NCI-H748 treated with DMSO at 0.1 percent for 48 hours (cell line): ENCODE results near the gene SETBP1.

Source experiments
- DNase-seq: peaks from one replicate; lab custom pipeline; 2025; lab: John Stamatoyannopoulos, UW

SETBP1 gene

DNA sequence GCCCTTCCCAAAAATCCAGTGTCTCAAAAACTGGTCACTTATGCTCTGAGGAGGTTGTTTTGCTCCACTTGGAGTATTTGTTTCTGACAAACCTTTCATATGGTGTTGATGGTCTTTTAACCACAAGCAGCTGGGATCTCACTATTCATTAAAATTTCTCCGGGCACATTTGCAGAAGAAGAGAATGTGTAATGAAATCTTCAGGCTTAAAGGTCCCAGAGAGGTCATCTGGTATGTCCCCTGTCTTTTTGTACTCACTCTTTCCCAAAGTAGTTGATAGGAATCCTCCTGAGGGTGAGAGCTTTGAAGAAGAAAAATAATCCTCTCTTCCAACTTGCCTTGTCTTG is 430.8 kb downstream of the SETBP1 start:
- DNase-seq = no peak

- DNase-seq = no peak
Observed at GRCh38 chr18:45112682-45113081, 432.0 kb downstream of the SETBP1 start.

DNA sequence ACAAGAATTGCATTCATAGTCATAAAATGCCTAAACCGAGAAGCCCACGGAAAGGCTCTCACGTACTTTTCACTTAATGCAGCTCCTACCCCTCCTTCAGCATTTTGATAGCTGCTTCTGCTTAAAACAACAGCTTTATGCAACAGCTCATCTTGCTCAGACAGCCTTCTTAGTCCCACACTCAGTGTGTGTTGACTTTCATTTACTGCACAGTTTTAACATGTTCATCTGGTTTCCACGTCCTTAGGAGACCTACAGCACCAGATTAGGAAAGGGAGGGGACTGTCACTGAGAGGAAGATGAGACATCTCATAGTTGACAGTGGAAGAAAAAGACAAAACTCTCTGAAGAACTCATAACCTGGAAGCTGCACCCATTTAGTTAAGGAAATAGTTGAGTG is 435.4 kb downstream of the SETBP1 start:
- no peak for DNase-seq
